ENCODE measurements around the gene WASF2. TPM values are rescaled to one million over a fixed set of nuclear protein-coding genes. Genes with fewer than 3 reads are reported as not detected.

The WASF2 gene
- total and polyA plus RNA-seq, 2 of the 13 experiments (the other 11 are each of a cell fraction or from before 2014, with no cell fraction given), result 10.4 to 27.7 TPM

- Histone ChIP-seq H3K36me3 (replicated peaks in 1 of 2; ENCODE audit: control insufficient read depth in 1 of 2, insufficient read depth in 2 of 2, low read length in 2 of 2) (peaks cover 0 to 1% of the 10 kb centered on the region in 2 experiments; a peak in 3 of 5 replicates), H3K4me3 (replicated peaks in 1 of 3; ENCODE audit: insufficient read depth in 1 of 3, low read depth in 2 of 3, low read length in 3 of 3) (no peak overlapping the region), H3K9ac (ENCODE audit: insufficient read depth, low read depth, low read length) (no peak overlapping the region), H3K4me2 (ENCODE audit: low read depth, low read length) (no peak overlapping the region), H3K9me3 (ENCODE audit: low read length) (no peaks in the 10 kb centered on the region), H3K79me2 (ENCODE audit: insufficient read depth, low read length) (peaks cover 81% of the 10 kb centered on the region), H3K4me1 (ENCODE audit: insufficient read depth, low read length) (peaks cover 28% of the 10 kb centered on the region), H3K27ac (ENCODE audit: extremely low read length, insufficient read depth, low read length) (no peak overlapping the region), H2AFZ (ENCODE audit: low read length) (no peak overlapping the region), H3K27me3 (ENCODE audit: control insufficient read depth in 1 of 2, insufficient read depth in 2 of 2, low read length in 2 of 2) (no peaks in the 10 kb centered on the region), H4K20me1 (ENCODE audit: insufficient read depth, low read length) (peaks cover 24% of the 10 kb centered on the region; the same call in 1 of the 2 replicates)
- intact Hi-C loops (cut with micrococcal nuclease; ENCODE audit: unreplicated experiment), result no loop called here
- BruUV-seq (replicated peaks), result no TSS peak
- ChIA-PET POLR2A (no interaction called here), CTCF (ENCODE audit: low intra/inter-chr PET ratio, low total read pairs) (no interaction called here)
- no peak for TF ChIP-seq MLLT10 (CRISPR knock-in tag; IDR thresholded peaks at IDR 0.05)
- TF ChIP-seq ZNF414 (CRISPR knock-in tag; IDR thresholded peaks at IDR 0.05), result no peak
- peak; percentile 32; the same call in 1 of the 2 replicates for TF ChIP-seq ZBTB33 (CRISPR knock-in tag; IDR thresholded peaks at IDR 0.05)
- TF ChIP-seq ZNF770 (CRISPR knock-in tag; IDR thresholded peaks at IDR 0.05), result peak; percentile 48; the same call in 1 of the 2 replicates
- no peak for TF ChIP-seq ZNF567 (CRISPR knock-in tag; IDR thresholded peaks at IDR 0.05; ENCODE audit: borderline replicate concordance)
- TF ChIP-seq ZNF776 (CRISPR knock-in tag; IDR thresholded peaks at IDR 0.05), result no peak
- TF ChIP-seq ZMAT3 (CRISPR knock-in tag; conservative IDR thresholded peaks at IDR 0.05), result no peak
- 94% methylated on average over 3 of the region's 3 CpGs for WGBS (ENCODE audit: low lambda C conversion rate)
- DNase-seq (ENCODE audit: low spot score) (no peak), FAIRE-seq (no peak), ATAC-seq (no peak)
- in situ Hi-C loops (cut with HindIII; ENCODE audit: extremely low pct_ligation_motif_present, low pct_unique_long_range_greater_than_20kb), result no loop called here
Measured at GRCh38 chr1:27471477-27471876, 18.5 kb downstream of the WASF2 start.
